IgD-negative memory B cell (primary cell): ENCODE measurements around the gene ZNF638. TPM values are rescaled to one million over a fixed set of nuclear protein-coding genes. Genes with fewer than 3 reads are reported as not detected.
A peak's percentile ranks its signal among the peaks of the same experiment; 100 is the strongest.
"Not testable (repeated sequence)": the region's sequence is repeated elsewhere in the genome, so short reads cannot be mapped to it uniquely, and the experiment has no call there.

ENCODE experiments used
- H3K27ac Mint-ChIP-seq, 3 donors: one replicate each; pipeline ENCODE4 v1.8.0; 2020 to 2022; ENCODE audit warnings: mild to moderate bottlenecking in 3 of 3, mixed read lengths in 3 of 3, moderate library complexity in 1 of 3
- H3K27me3 Mint-ChIP-seq: one replicate; pipeline ENCODE4 v1.8.0; 2021; ENCODE audit warnings: mixed read lengths
- H3K36me3 Mint-ChIP-seq: one replicate; pipeline ENCODE4 v1.8.0; 2020; ENCODE audit warnings: mild to moderate bottlenecking, mixed read lengths
- H3K4me1 Mint-ChIP-seq, 3 donors: one replicate each; pipeline ENCODE4 v1.8.0; 2020 to 2022; ENCODE audit warnings: mixed read lengths in 3 of 3, mild to moderate bottlenecking in 1 of 3
- H3K4me3 Mint-ChIP-seq, 4 donors: one replicate each; pipeline ENCODE4 v1.8.0; 2020 to 2022; ENCODE audit warnings: mild to moderate bottlenecking in 4 of 4, mixed read lengths in 4 of 4, moderate library complexity in 3 of 4
- H3K9me3 Mint-ChIP-seq, 3 donors: one replicate each; pipeline ENCODE4 v1.8.0; 2020 to 2021; ENCODE audit warnings: mixed read lengths in 3 of 3, mild to moderate bottlenecking in 1 of 3
- polyA plus RNA-seq: library from polyadenylated mRNA; unstranded; fragments of 300-500 nt; fragmentation: Illumina TruSeq; gene quantifications from one replicate; pipeline ENCODE4 v1.2.3, GENCODE V29; 2021

Gene ZNF638
- polyA plus RNA-seq, 1 donor from 2014 or later = 60.3 TPM

GRCh38 chr2:71409611-71410010, 78.0 kb downstream of the ZNF638 start:
- Mint-ChIP-seq H3K27me3 (no peaks in the 10 kb centered on the region), H3K36me3 (peaks cover 9% of the 10 kb centered on the region)

DNA sequence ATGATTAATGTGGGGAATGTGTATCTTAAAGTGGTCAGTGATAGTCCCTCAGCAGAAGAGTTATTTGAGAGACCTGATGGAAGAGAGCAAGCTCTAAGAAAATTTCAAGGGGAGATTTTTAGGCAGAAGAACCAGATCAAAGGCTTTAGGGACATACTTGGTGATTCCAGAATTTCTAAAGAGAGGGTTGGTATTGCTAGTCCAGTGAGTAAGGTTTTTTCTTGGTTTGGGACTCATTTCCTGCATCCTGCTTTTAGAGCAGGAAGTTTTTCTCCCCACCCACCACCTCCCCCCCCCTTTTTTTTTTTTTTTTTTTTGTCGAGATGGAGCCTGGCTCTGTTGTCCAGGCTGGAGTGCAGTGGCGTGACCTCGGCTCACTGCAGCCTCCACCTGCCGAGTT, 79.1 kb downstream of the ZNF638 start:
- no peak overlapping the region for H3K27ac Mint-ChIP-seq
- peaks cover 0 to 1% (median 1%) of the 10 kb centered on the region in 3 donors for H3K4me1 Mint-ChIP-seq
- no peaks in the 10 kb centered on the region for H3K27me3 Mint-ChIP-seq
- no peaks in the 10 kb centered on the region for H3K9me3 Mint-ChIP-seq
- no peak overlapping the region for H3K4me3 Mint-ChIP-seq
- peaks cover 9% of the 10 kb centered on the region for H3K36me3 Mint-ChIP-seq

More at GRCh38 chr2:71409611-71410010, 78.0 kb downstream of the ZNF638 start:
- Mint-ChIP-seq H3K9me3 (no peaks in the 10 kb centered on the region), H3K27ac (no peak overlapping the region), H3K4me3 (no peak overlapping the region), H3K4me1 (peaks cover 0 to 1% (median 1%) of the 10 kb centered on the region in 3 donors)

GRCh38 chr2:71416866-71417265, 85.3 kb downstream of the ZNF638 start:
- H3K4me3 Mint-ChIP-seq = peak overlapping the region; percentile 87 to 99 (median 97)
- peak overlapping the region; percentile 95 to 97 (median 97) for H3K27ac Mint-ChIP-seq
- H3K27me3 Mint-ChIP-seq, H3K36me3 Mint-ChIP-seq, H3K9me3 Mint-ChIP-seq, H3K4me1 Mint-ChIP-seq: not testable (repeated sequence)

- peak overlapping the region; percentile 95 to 97 (median 97) for H3K27ac Mint-ChIP-seq
- no peaks in the 10 kb centered on the region for H3K36me3 Mint-ChIP-seq
- peak overlapping the region; percentile 87 to 99 (median 97) for H3K4me3 Mint-ChIP-seq
- no peaks in the 10 kb centered on the region for H3K27me3 Mint-ChIP-seq
- peaks cover 4 to 9% (median 4%) of the 10 kb centered on the region in 3 donors for H3K4me1 Mint-ChIP-seq
- H3K9me3 Mint-ChIP-seq = no peaks in the 10 kb centered on the region
Observed at GRCh38 chr2:71417300-71418202, 86.0 kb downstream of the ZNF638 start.

DNA sequence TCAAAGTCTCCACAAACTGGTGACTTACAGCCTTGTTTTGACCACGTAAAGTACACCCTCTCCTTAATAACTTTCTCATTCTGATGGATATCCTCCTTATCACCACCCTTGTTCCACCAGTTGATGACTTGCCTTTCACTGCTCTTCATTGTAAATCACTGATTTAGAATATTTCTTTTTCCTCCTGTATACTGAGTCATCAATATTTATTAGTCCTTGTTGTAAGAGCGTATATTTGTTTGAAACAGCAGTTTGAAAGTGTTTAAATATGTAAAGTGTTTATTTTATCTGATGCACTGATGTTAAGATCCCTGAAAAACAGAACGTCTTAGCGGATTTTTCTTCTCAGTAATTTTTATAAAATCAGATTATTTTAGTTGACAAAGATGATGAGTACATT, 87.6 kb downstream of the ZNF638 start:
- H3K36me3 Mint-ChIP-seq = no peaks in the 10 kb centered on the region
- peaks cover 4 to 9% (median 4%) of the 10 kb centered on the region in 3 donors for H3K4me1 Mint-ChIP-seq
- no peak overlapping the region for H3K27ac Mint-ChIP-seq
- H3K9me3 Mint-ChIP-seq = no peaks in the 10 kb centered on the region
- H3K4me3 Mint-ChIP-seq = peak overlapping the region in 1 of 4 donors; percentile 79
- H3K27me3 Mint-ChIP-seq = no peaks in the 10 kb centered on the region

DNA sequence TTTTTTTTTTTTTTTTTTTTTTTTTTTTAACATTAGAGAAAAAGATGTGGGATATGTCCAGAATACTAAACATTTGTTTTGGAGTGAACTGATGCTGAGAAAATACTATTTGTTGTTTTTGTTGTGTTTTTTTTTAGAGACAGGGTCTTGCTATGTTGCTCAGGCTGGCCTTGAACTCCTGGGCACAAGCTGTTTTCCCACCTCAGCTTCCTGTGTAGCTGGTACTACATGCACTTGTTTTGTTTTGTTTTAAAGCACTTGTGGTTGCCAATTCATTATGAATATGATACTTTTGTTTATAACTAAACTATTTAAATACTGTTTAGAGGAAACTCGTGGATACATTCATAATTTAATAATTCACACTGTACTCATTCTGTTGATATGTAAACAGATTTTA, 88.4 kb downstream of the ZNF638 start:
- H3K27ac Mint-ChIP-seq = no peak overlapping the region
- H3K4me3 Mint-ChIP-seq = no peak overlapping the region
- H3K9me3 Mint-ChIP-seq = no peaks in the 10 kb centered on the region
- H3K27me3 Mint-ChIP-seq = no peaks in the 10 kb centered on the region
- peaks cover 4 to 9% (median 4%) of the 10 kb centered on the region in 3 donors for H3K4me1 Mint-ChIP-seq
- H3K36me3 Mint-ChIP-seq = peaks cover under 1% of the 10 kb centered on the region

- peaks cover 0 to 4% (median under 1%) of the 10 kb centered on the region in 3 donors for H3K4me1 Mint-ChIP-seq
- H3K9me3 Mint-ChIP-seq = no peaks in the 10 kb centered on the region
- H3K4me3 Mint-ChIP-seq = no peak overlapping the region
- no peak overlapping the region for H3K27ac Mint-ChIP-seq
- peaks cover 2% of the 10 kb centered on the region for H3K36me3 Mint-ChIP-seq
- H3K27me3 Mint-ChIP-seq = no peaks in the 10 kb centered on the region
Observed at GRCh38 chr2:71422786-71423185, 91.2 kb downstream of the ZNF638 start.

- Mint-ChIP-seq H3K4me3 (no peak overlapping the region), H3K36me3 (peaks cover 2% of the 10 kb centered on the region), H3K27me3 (no peaks in the 10 kb centered on the region), H3K4me1 (peaks cover 0 to 2% (median 0%) of the 10 kb centered on the region in 3 donors), H3K9me3 (no peaks in the 10 kb centered on the region), H3K27ac (no peak overlapping the region)
Observed at GRCh38 chr2:71423817-71424420, 92.3 kb downstream of the ZNF638 start.

DNA sequence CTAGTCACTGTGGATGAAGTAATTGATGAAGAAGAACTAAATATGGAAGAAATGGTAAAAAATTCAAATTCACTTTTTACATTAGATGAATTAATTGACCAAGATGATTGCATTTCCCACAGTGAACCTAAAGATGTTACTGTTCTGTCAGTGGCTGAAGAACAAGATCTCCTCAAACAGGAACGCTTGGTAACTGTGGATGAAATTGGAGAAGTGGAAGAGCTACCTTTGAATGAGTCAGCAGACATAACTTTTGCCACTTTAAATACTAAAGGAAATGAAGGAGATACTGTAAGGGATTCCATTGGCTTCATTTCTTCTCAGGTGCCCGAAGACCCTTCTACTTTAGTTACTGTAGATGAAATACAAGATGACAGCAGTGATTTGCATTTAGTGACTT, 95.1 kb downstream of the ZNF638 start:
- Mint-ChIP-seq H3K27me3 (no peaks in the 10 kb centered on the region), H3K4me3 (no peak overlapping the region), H3K36me3 (peaks cover 2% of the 10 kb centered on the region), H3K27ac (peak overlapping the region in 1 of 3 donors; percentile 2), H3K4me1 (no peaks in the 10 kb centered on the region), H3K9me3 (no peaks in the 10 kb centered on the region)

- Mint-ChIP-seq H3K27ac (no peak overlapping the region), H3K27me3 (no peaks in the 10 kb centered on the region), H3K9me3 (no peaks in the 10 kb centered on the region), H3K4me3 (no peak overlapping the region), H3K36me3 (peaks cover 2% of the 10 kb centered on the region), H3K4me1 (no peaks in the 10 kb centered on the region)
Observed at GRCh38 chr2:71428472-71429383, 97.1 kb downstream of the ZNF638 start.

- H3K4me1 Mint-ChIP-seq, H3K9me3 Mint-ChIP-seq, H3K27ac Mint-ChIP-seq, H3K4me3 Mint-ChIP-seq, H3K27me3 Mint-ChIP-seq: not testable (repeated sequence)
- H3K36me3 Mint-ChIP-seq = peaks cover 10% of the 10 kb centered on the region
Observed at GRCh38 chr2:71445142-71445541, 113.6 kb downstream of the ZNF638 start.

- Mint-ChIP-seq H3K27me3 (no peaks in the 10 kb centered on the region), H3K4me3 (no peak overlapping the region), H3K9me3 (peaks cover 0 to 2% (median 0%) of the 10 kb centered on the region in 3 donors), H3K4me1 (no peaks in the 10 kb centered on the region), H3K27ac (no peak overlapping the region), H3K36me3 (peaks cover 4% of the 10 kb centered on the region)
Observed at GRCh38 chr2:71446505-71446904, 114.9 kb downstream of the ZNF638 start.

GRCh38 chr2:71449343-71449742, 117.8 kb downstream of the ZNF638 start:
- peaks cover 4% of the 10 kb centered on the region for H3K36me3 Mint-ChIP-seq

DNA sequence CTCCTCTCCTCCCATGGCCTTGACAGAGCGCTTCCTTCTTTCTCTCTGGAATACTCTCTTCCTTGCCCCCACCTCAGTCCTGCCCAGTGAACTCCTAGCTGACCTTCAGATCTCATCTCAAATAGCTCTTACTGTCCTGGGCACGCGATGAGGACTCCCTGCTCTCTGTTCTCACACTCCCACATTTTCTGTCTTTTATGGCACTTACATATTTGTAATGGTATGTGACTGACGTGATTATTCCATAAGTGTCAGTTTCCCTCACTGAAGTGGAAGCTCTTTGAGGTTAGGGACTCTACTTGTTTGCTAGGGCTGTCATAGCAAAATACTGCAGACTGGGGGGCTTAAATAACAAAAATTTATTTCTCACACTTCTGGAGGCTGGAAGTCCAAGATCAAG, 120.1 kb downstream of the ZNF638 start:
- H3K4me3 Mint-ChIP-seq = no peak overlapping the region
- H3K27me3 Mint-ChIP-seq = peaks cover 37% of the 10 kb centered on the region
- no peak overlapping the region for H3K27ac Mint-ChIP-seq
- H3K4me1 Mint-ChIP-seq = peaks cover 7 to 11% (median 7%) of the 10 kb centered on the region in 3 donors
- H3K9me3 Mint-ChIP-seq = no peaks in the 10 kb centered on the region
- H3K36me3 Mint-ChIP-seq = peaks cover 4% of the 10 kb centered on the region

More at GRCh38 chr2:71449343-71449742, 117.8 kb downstream of the ZNF638 start:
- Mint-ChIP-seq H3K4me1 (peaks cover 5 to 11% (median 7%) of the 10 kb centered on the region in 3 donors), H3K9me3 (peaks cover 0 to 2% (median 0%) of the 10 kb centered on the region in 3 donors), H3K27me3 (peaks cover 21% of the 10 kb centered on the region), H3K27ac (no peak overlapping the region), H3K4me3 (no peak overlapping the region)

- no peak overlapping the region for H3K27ac Mint-ChIP-seq
- peaks cover 37% of the 10 kb centered on the region for H3K27me3 Mint-ChIP-seq
- peaks cover 7 to 11% (median 7%) of the 10 kb centered on the region in 3 donors for H3K4me1 Mint-ChIP-seq
- no peaks in the 10 kb centered on the region for H3K9me3 Mint-ChIP-seq
- peak overlapping the region in 2 of 4 donors; percentile 49 to 84 for H3K4me3 Mint-ChIP-seq
- peaks cover 2% of the 10 kb centered on the region for H3K36me3 Mint-ChIP-seq
Observed at GRCh38 chr2:71452565-71452964, 121.0 kb downstream of the ZNF638 start.
